ENCODE measurements around the gene SLC2A11.

DNA sequence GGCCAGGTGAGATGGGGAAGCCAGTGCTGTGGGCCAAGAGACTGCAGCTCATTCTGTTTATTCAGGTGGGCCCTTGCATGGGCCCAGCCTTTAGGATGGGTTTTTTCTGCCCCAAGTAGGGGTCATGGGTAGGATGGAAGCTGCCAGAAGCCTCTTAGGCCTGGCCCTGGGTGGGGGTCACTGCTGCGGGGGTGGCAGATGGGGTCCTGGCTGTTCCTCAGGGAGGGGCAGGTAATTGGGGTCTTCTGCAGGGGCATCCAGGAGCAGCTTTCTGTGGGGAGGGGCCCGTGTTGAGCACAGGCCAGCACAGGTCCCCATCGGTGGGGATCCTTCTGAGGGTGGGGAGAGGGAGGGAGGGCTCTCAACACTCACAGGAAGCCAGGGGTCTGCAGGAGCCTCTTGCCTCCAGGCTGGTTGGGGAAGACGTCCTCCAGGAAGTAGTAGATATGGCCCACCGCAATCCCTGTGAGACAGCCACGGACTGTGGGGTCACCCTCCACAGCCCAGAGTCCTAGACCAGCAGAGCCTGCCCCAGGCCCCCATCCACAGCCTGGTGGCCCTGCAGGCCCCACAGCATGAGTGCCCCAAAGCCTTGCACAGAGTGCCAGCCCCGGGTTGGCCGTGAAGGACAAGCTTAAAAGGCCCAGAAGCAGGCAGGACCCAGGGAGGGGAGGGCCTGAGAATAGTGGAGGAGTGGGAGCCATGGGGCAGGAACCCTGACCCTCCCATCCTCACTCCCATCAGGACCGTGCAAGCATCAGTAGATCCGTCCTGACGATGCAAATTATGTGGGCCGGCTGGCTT is 20.8 kb upstream of the SLC2A11 start:
- TF ChIP-seq, protein P1, sequence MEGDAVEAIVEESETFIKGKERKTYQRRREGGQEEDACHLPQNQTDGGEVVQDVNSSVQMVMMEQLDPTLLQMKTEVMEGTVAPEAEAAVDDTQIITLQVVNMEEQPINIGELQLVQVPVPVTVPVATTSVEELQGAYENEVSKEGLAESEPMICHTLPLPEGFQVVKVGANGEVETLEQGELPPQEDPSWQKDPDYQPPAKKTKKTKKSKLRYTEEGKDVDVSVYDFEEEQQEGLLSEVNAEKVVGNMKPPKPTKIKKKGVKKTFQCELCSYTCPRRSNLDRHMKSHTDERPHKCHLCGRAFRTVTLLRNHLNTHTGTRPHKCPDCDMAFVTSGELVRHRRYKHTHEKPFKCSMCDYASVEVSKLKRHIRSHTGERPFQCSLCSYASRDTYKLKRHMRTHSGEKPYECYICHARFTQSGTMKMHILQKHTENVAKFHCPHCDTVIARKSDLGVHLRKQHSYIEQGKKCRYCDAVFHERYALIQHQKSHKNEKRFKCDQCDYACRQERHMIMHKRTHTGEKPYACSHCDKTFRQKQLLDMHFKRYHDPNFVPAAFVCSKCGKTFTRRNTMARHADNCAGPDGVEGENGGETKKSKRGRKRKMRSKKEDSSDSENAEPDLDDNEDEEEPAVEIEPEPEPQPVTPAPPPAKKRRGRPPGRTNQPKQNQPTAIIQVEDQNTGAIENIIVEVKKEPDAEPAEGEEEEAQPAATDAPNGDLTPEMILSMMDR (conservative IDR thresholded peaks at IDR 0.05 in 1 of 2, IDR thresholded peaks at IDR 0.05 in 1 of 2; ENCODE audit: low read depth in 1 of 2, low read length in 2 of 2): no peak
- no peak for TF ChIP-seq EZH2 (IDR thresholded peaks at IDR 0.05; ENCODE audit: low read length, missing control alignments)
